GM23338 (cell line): ENCODE data around the gene CLIC5. TPM values are rescaled to one million over a fixed set of nuclear protein-coding genes. Genes with fewer than 3 reads are reported as not detected.

Source experiments
- ATAC-seq: fragments of 200-7000 bp; cut with Tn5 transposase; 3 replicates; pipeline ENCODE4 v1.9.1; 2020
- DNase-seq: peaks from one replicate; pipeline ENCODE4 v3.0.0-alpha.2; 2015; ENCODE audit warnings: low spot score
- H2AFZ ChIP-seq: fragments of 200-600 bp; sonication (generic); 2 replicates; pipeline ENCODE4 v1.8.0; 2016; ENCODE audit warnings: antibody characterized with exemption, mild to moderate bottlenecking, moderate library complexity
- H3F3A ChIP-seq: fragments of 200-600 bp; sonication (generic); replicated peaks from 2 replicates; pipeline ENCODE4 v1.8.0; 2017; ENCODE audit warnings: antibody characterized with exemption, mixed run types, low read depth
- H3K27ac ChIP-seq: fragments of 200-600 bp; sonication (generic); 2 replicates; pipeline ENCODE4 v1.6.1; 2016; ENCODE audit warnings: low read depth
- H3K27me3 ChIP-seq: fragments of 200-600 bp; sonication (generic); 2 replicates; pipeline ENCODE4 v1.8.0; 2016; ENCODE audit warnings: mild to moderate bottlenecking, mixed run types, moderate library complexity; ENCODE audit not compliant: insufficient read depth
- H3K36me3 ChIP-seq: fragments of 200-600 bp; sonication (generic); 2 replicates; pipeline ENCODE4 v1.8.0; 2016; ENCODE audit warnings: mild to moderate bottlenecking; ENCODE audit not compliant: insufficient read depth
- H3K4me1 ChIP-seq: fragments of 200-600 bp; sonication (generic); 2 replicates; pipeline ENCODE4 v1.8.0; 2016; ENCODE audit warnings: mild to moderate bottlenecking, moderate library complexity; ENCODE audit not compliant: insufficient read depth
- H3K4me2 ChIP-seq: fragments of 200-600 bp; sonication (generic); 2 replicates; pipeline ENCODE4 v1.7.1; 2017; ENCODE audit warnings: mixed run types
- H3K4me3 ChIP-seq: fragments of 200-600 bp; sonication (generic); 2 replicates; pipeline ENCODE4 v1.6.1; 2016; ENCODE audit warnings: mixed run types
- H3K79me2 ChIP-seq: fragments of 200-600 bp; sonication (generic); replicated peaks from 2 replicates; pipeline ENCODE4 v1.8.0; 2017; ENCODE audit warnings: mild to moderate bottlenecking; ENCODE audit not compliant: insufficient read depth
- H3K9me2 ChIP-seq: fragments of 200-600 bp; sonication (generic); 2 replicates; pipeline ENCODE4 v1.8.0; 2017; ENCODE audit not compliant: insufficient read depth
- H4K20me1 ChIP-seq: fragments of 200-600 bp; sonication (generic); replicated peaks from 2 replicates; pipeline ENCODE4 v1.8.0; 2017; ENCODE audit warnings: mild to moderate bottlenecking; ENCODE audit not compliant: insufficient read depth
- H3K27ac Mint-ChIP-seq: 2 replicates; pipeline ENCODE4 v1.8.0; 2020; ENCODE audit warnings: inconsistent platforms, mild to moderate bottlenecking, moderate library complexity, mixed read lengths
- H3K27me3 Mint-ChIP-seq: 3 replicates; pipeline ENCODE4 v1.8.0; 2022; ENCODE audit warnings: low read depth, mild to moderate bottlenecking, moderate library complexity, mixed read lengths, inconsistent platforms; ENCODE audit not compliant: insufficient read depth, poor library complexity
- H3K36me3 Mint-ChIP-seq: 3 replicates; pipeline ENCODE4 v1.8.0; 2021; ENCODE audit warnings: low read depth, mild to moderate bottlenecking, inconsistent platforms, moderate library complexity, mixed read lengths
- H3K4me1 Mint-ChIP-seq: 3 replicates; pipeline ENCODE4 v1.8.0; 2020; ENCODE audit warnings: mild to moderate bottlenecking, inconsistent platforms, mixed read lengths
- H3K4me3 Mint-ChIP-seq: 3 replicates; pipeline ENCODE4 v1.8.0; 2021; ENCODE audit warnings: moderate library complexity, mild to moderate bottlenecking, inconsistent platforms, mixed read lengths
- H3K9me3 Mint-ChIP-seq: 3 replicates; pipeline ENCODE4 v1.8.0; 2020; ENCODE audit warnings: moderate library complexity, mild to moderate bottlenecking, inconsistent platforms, mixed read lengths
- CTCF ChIP-seq, 2 experiments: fragments of 200-600 bp in 1 of 2; sonication (generic) in 1 of 2; conservative IDR thresholded peaks; 2 replicates each; pipeline versions ENCODE4 v1.5.1 to v1.6.1; 2016 to 2017; ENCODE audit warnings: antibody characterized with exemption in 2 of 2, low read depth in 2 of 2, mild to moderate bottlenecking in 2 of 2, moderate library complexity in 1 of 2
- EZH2phosphoT487 ChIP-seq: fragments of 200-600 bp; sonication (generic); IDR thresholded peaks from one replicate; pipeline ENCODE4 v1.8.1; 2018; ENCODE audit warnings: antibody characterized with exemption; ENCODE audit not compliant: unreplicated experiment
- NANOG ChIP-seq: IDR thresholded peaks from 2 replicates; pipeline ENCODE4 v1.6.1; 2016; ENCODE audit warnings: antibody characterized with exemption, borderline replicate concordance
- ZNF114 ChIP-seq: fragments of 250-450 bp; sonication (Bioruptor Pico); IDR thresholded peaks from 2 replicates; pipeline ENCODE4 v1.5.0; 2020; ENCODE audit warnings: mild to moderate bottlenecking, moderate library complexity
- ZNF462 ChIP-seq: fragments of 250-450 bp; sonication (Bioruptor Pico); IDR thresholded peaks from 2 replicates; pipeline ENCODE4 v1.5.0; 2020; ENCODE audit warnings: mild to moderate bottlenecking, moderate library complexity
- polyA plus RNA-seq: library from polyadenylated mRNA; unstranded; fragments of >200 nt; fragmentation: Nextera tagmentation; extraction: Ambion mirVana; gene quantifications from 2 replicates; pipeline ENCODE4 v1.2.1, GENCODE V29; 2016
- total RNA-seq: library from RNA; depleted of rRNA; stranded (reverse); fragments of >200 nt; shearing (Covaris generic); gene quantifications from 2 replicates; pipeline ENCODE4 v1.2.3, GENCODE V29; 2014

The CLIC5 gene
- total and polyA plus RNA-seq, 2 experiments from 2014 or later = 0.08 TPM; not detected in 1

GRCh38 chr6:45900808-45901752 lies 114.6 kb downstream of the CLIC5 start:
- Histone ChIP-seq H3K27ac (peak overlapping the region; percentile 66; the same call in 1 of the 2 replicates), H3K4me1 (peaks cover 28% of the 10 kb centered on the region), H3F3A (no peaks in the 10 kb centered on the region), H3K36me3 (no peaks in the 10 kb centered on the region), H2AFZ (peak overlapping the region; percentile 81; the same call in 1 of the 2 replicates), H3K27me3 (no peaks in the 10 kb centered on the region), H3K79me2 (no peaks in the 10 kb centered on the region), H3K4me3 (no peak overlapping the region), H3K9me2 (peaks cover 11% of the 10 kb centered on the region), H3K4me2 (peak overlapping the region; percentile 48; the same call in 1 of the 2 replicates), H4K20me1 (no peaks in the 10 kb centered on the region)
- Mint-ChIP-seq H3K9me3 (peaks cover 6% of the 10 kb centered on the region; the same call in 2 of the 3 replicates), H3K36me3 (no peaks in the 10 kb centered on the region; the same call in 2 of the 3 replicates), H3K4me3 (no peak overlapping the region; the same call in 2 of the 3 replicates), H3K4me1 (peaks cover 33% of the 10 kb centered on the region), H3K27ac (peak overlapping the region; percentile 62), H3K27me3 (peaks cover 5% of the 10 kb centered on the region)
- TF ChIP-seq NANOG (peak; percentile 13; the same call in 1 of the 2 replicates), ZNF114 (CRISPR knock-in tag) (peak; percentile 39; the same call in 1 of the 2 replicates), ZNF462 (CRISPR knock-in tag) (peak; percentile 99), EZH2phosphoT487 (no peak)
- DNase-seq = peak; percentile 21
- peak; percentile 88 for ATAC-seq

- no peaks in the 10 kb centered on the region; the same call in 2 of the 3 replicates for H3K9me3 Mint-ChIP-seq
- no peak for TF ChIP-seq CTCF (conservative IDR thresholded peaks at IDR 0.05; ENCODE audit: low read depth in 2 of 2)
Measured at GRCh38 chr6:45899683-45899946, 116.0 kb downstream of the CLIC5 start.

More at GRCh38 chr6:45899683-45899946, 116.0 kb downstream of the CLIC5 start:
- Mint-ChIP-seq H3K4me1 (peaks cover 33% of the 10 kb centered on the region), H3K27ac (no peak overlapping the region), H3K36me3 (no peaks in the 10 kb centered on the region; the same call in 2 of the 3 replicates), H3K4me3 (no peak overlapping the region), H3K27me3 (peaks cover 5% of the 10 kb centered on the region)
- H3K79me2 ChIP-seq = no peaks in the 10 kb centered on the region
- no peaks in the 10 kb centered on the region for H3F3A ChIP-seq
- peak overlapping the region; percentile 33; the same call in 1 of the 2 replicates for H3K4me2 ChIP-seq
- DNase-seq (no peak), ATAC-seq (no peak)
- peaks cover 11% of the 10 kb centered on the region for H3K9me2 ChIP-seq
- H4K20me1 ChIP-seq = no peaks in the 10 kb centered on the region
- no peak overlapping the region for H3K27ac ChIP-seq
- no peak overlapping the region for H3K4me3 ChIP-seq
- peak overlapping the region; percentile 61; the same call in 1 of the 2 replicates for H2AFZ ChIP-seq
- peaks cover 28% of the 10 kb centered on the region for H3K4me1 ChIP-seq
- H3K27me3 ChIP-seq = no peaks in the 10 kb centered on the region
- no peaks in the 10 kb centered on the region for H3K36me3 ChIP-seq
